H9 (cell line): ENCODE measurements around the gene CTXN1. TPM values are rescaled to one million over a fixed set of nuclear protein-coding genes. Genes with fewer than 3 reads are reported as not detected.

Experiments
- DNase-seq: peaks from one replicate; pipeline ENCODE4 v3.0.0-alpha.2; 2017
- H2AFZ ChIP-seq: one replicate; pipeline ENCODE4 v1.6.1; 2013; ENCODE audit warnings: mild to moderate bottlenecking, low read length, control low read depth, moderate library complexity
- H2AK5ac ChIP-seq: 2 replicates; pipeline ENCODE4 v1.6.1; 2013; ENCODE audit warnings: low read length, control low read depth, mixed read lengths; ENCODE audit not compliant: insufficient read length
- H2BK120ac ChIP-seq: one replicate; pipeline ENCODE4 v1.6.1; 2013; ENCODE audit warnings: low read depth, mild to moderate bottlenecking, low read length, control low read depth, inconsistent platforms; ENCODE audit not compliant: poor library complexity, severe bottlenecking
- H2BK12ac ChIP-seq: 2 replicates; pipeline ENCODE4 v1.6.1; 2013; ENCODE audit warnings: low read length, control low read depth, mixed read lengths, low read depth; ENCODE audit not compliant: insufficient read length
- H2BK15ac ChIP-seq: 2 replicates; pipeline ENCODE4 v1.6.1; 2013; ENCODE audit warnings: low read depth, low read length, control low read depth
- H2BK20ac ChIP-seq: one replicate; pipeline ENCODE4 v1.6.1; 2013; ENCODE audit warnings: low read depth, mild to moderate bottlenecking, low read length, control low read depth, inconsistent platforms; ENCODE audit not compliant: poor library complexity, severe bottlenecking
- H2BK5ac ChIP-seq: 2 replicates; pipeline ENCODE4 v1.6.1; 2013; ENCODE audit warnings: low read length, control low read depth, mixed read lengths; ENCODE audit not compliant: insufficient read length
- H3K14ac ChIP-seq: 2 replicates; pipeline ENCODE4 v1.6.1; 2013; ENCODE audit warnings: low read length, control low read depth; ENCODE audit not compliant: insufficient read depth
- H3K18ac ChIP-seq: 2 replicates; pipeline ENCODE4 v1.6.1; 2013; ENCODE audit warnings: low read depth, mild to moderate bottlenecking, mixed read lengths, low read length, control low read depth; ENCODE audit not compliant: insufficient read length
- H3K23ac ChIP-seq: 2 replicates; pipeline ENCODE4 v1.6.1; 2013; ENCODE audit warnings: low read length, control low read depth, mixed read lengths, low read depth; ENCODE audit not compliant: insufficient read length
- H3K23me2 ChIP-seq: 2 replicates; pipeline ENCODE4 v1.6.1; 2013; ENCODE audit warnings: low read depth, mild to moderate bottlenecking, mixed read lengths, low read length, control low read depth; ENCODE audit not compliant: insufficient read length, poor library complexity, severe bottlenecking
- H3K27ac ChIP-seq: 2 replicates; pipeline ENCODE4 v1.5.1; 2013; ENCODE audit warnings: low read length, control low read depth, mixed read lengths, low read depth; ENCODE audit not compliant: insufficient read length
- H3K27me3 ChIP-seq: 2 replicates; pipeline ENCODE4 v1.6.1; 2013; ENCODE audit warnings: low read length, control low read depth, inconsistent platforms; ENCODE audit not compliant: insufficient read depth
- H3K4ac ChIP-seq: 2 replicates; pipeline ENCODE4 v1.6.1; 2013; ENCODE audit warnings: low read depth, mild to moderate bottlenecking, control low read depth, inconsistent platforms, low read length, moderate library complexity
- H3K4me1 ChIP-seq: 2 replicates; pipeline ENCODE4 v1.6.1; 2013; ENCODE audit warnings: low read length, control low read depth, inconsistent platforms; ENCODE audit not compliant: insufficient read depth
- H3K4me2 ChIP-seq: 2 replicates; pipeline ENCODE4 v1.6.1; 2013; ENCODE audit warnings: low read length, control low read depth, mixed read lengths; ENCODE audit not compliant: insufficient read length, insufficient read depth
- H3K56ac ChIP-seq: 2 replicates; pipeline ENCODE4 v1.6.1; 2013; ENCODE audit warnings: low read depth, mild to moderate bottlenecking, mixed read lengths, low read length, control low read depth; ENCODE audit not compliant: insufficient read length
- H3K79me1 ChIP-seq: 2 replicates; pipeline ENCODE4 v1.6.1; 2013; ENCODE audit warnings: low read depth, mild to moderate bottlenecking, moderate library complexity, low read length, control low read depth, inconsistent platforms; ENCODE audit not compliant: insufficient read depth, poor library complexity, severe bottlenecking
- H3K79me2 ChIP-seq: 2 replicates; pipeline ENCODE4 v1.6.1; 2013; ENCODE audit warnings: low read length, control low read depth, inconsistent platforms; ENCODE audit not compliant: insufficient read depth
- H3K9ac ChIP-seq: 2 replicates; pipeline ENCODE4 v1.6.1; 2013; ENCODE audit warnings: low read length, control low read depth, mixed read lengths; ENCODE audit not compliant: insufficient read length; ENCODE audit errors: extremely low read depth
- H3K9me3 ChIP-seq: one replicate; pipeline ENCODE4 v1.6.1; 2013; ENCODE audit warnings: low read depth, low read length, inconsistent platforms; ENCODE audit not compliant: control insufficient read depth
- H3T11ph ChIP-seq: one replicate; pipeline ENCODE4 v1.6.1; 2013; ENCODE audit warnings: mild to moderate bottlenecking, low read length, control low read depth, inconsistent platforms
- H4K20me1 ChIP-seq: one replicate; pipeline ENCODE4 v1.6.1; 2013; ENCODE audit not compliant: control insufficient read depth, insufficient read length, insufficient read depth
- H4K5ac ChIP-seq: 2 replicates; pipeline ENCODE4 v1.6.1; 2013; ENCODE audit warnings: low read depth, mild to moderate bottlenecking, mixed read lengths, low read length, control low read depth; ENCODE audit not compliant: insufficient read length
- H4K8ac ChIP-seq: replicated peaks from 2 replicates; pipeline ENCODE4 v1.6.1; 2013; ENCODE audit warnings: low read length, control low read depth, mixed read lengths, low read depth; ENCODE audit not compliant: insufficient read length
- H4K91ac ChIP-seq: 2 replicates; pipeline ENCODE4 v1.6.1; 2013; ENCODE audit warnings: low read depth, mild to moderate bottlenecking, moderate library complexity, mixed read lengths, low read length, control low read depth; ENCODE audit not compliant: insufficient read length
- H3K27ac Mint-ChIP-seq, 3 experiments: 2 replicates in 2 of 3; 3 replicates in 1 of 3; pipeline ENCODE4 v1.8.0; 2020 to 2021; ENCODE audit warnings: mixed read lengths in 3 of 3, mild to moderate bottlenecking in 1 of 3, moderate library complexity in 1 of 3
- H3K27me3 Mint-ChIP-seq: 2 replicates; pipeline ENCODE4 v1.8.0; 2021; ENCODE audit warnings: low read depth, mild to moderate bottlenecking, moderate library complexity, mixed read lengths
- H3K36me3 Mint-ChIP-seq, 3 experiments: 2 replicates in 2 of 3; 3 replicates in 1 of 3; pipeline ENCODE4 v1.8.0; 2020 to 2021; ENCODE audit warnings: low read depth in 3 of 3, mixed read lengths in 3 of 3; ENCODE audit not compliant: insufficient read depth in 1 of 3
- H3K4me1 Mint-ChIP-seq, 2 experiments: 2 replicates each; pipeline ENCODE4 v1.8.0; 2020; ENCODE audit warnings: mixed read lengths in 2 of 2
- H3K4me3 Mint-ChIP-seq, 2 experiments: 2 replicates in 1 of 2; 3 replicates in 1 of 2; pipeline ENCODE4 v1.8.0; 2020 to 2021; ENCODE audit warnings: mild to moderate bottlenecking in 2 of 2, mixed read lengths in 2 of 2, moderate library complexity in 1 of 2
- H3K9me3 Mint-ChIP-seq, 2 experiments: 2 replicates in 1 of 2; 3 replicates in 1 of 2; pipeline ENCODE4 v1.8.0; 2020; ENCODE audit warnings: mild to moderate bottlenecking in 2 of 2, mixed read lengths in 2 of 2, moderate library complexity in 1 of 2
- WGBS: extraction: QIAGEN DNeasy Blood & Tissue Kit; methylation state at CpG from one replicate; pipeline ENCODE4 v1.1.7; 2013; ENCODE audit warnings: missing lambda C conversion rate, low lambda C conversion rate, mixed read lengths; ENCODE audit not compliant: insufficient read length; ENCODE audit errors: extremely low coverage; 5-methylcytosine and 5-hydroxymethylcytosine counted together
- total RNA-seq: library from RNA; stranded (reverse); gene quantifications from 2 replicates; pipeline ENCODE4 v1.2.1, GENCODE V29; 2021
- TF ChIP-seq, protein P1 (sequence below): fragments of 200-600 bp; sonication (generic); conservative IDR thresholded peaks from 3 replicates; pipeline ENCODE4 v1.8.0; 2021; ENCODE audit warnings: antibody characterized with exemption, mild to moderate bottlenecking

Gene CTXN1
- total RNA-seq, 1 experiment from 2014 or later, result 22.7 TPM

DNA sequence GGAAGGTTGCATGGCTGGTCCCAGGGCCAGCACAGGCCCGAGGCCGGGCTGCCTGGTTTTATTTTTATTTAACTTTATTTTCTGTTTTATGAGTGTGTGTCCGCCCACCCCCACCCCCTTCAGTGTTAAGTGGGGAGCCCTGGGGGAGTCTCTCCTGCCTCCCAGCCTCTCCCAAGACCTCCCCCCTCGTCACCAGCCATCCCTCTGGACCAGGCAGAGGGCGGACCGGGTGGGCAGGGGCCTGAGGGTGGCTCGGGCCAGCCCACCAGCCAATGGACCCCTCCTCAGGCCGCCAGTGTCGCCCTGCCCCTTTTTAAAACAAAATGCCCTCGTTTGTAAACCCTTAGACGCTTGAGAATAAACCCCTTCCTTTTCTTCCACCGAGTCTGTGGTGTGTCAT lies 11.8 kb downstream of the CTXN1 start:
- DNase-seq, result no peak
- Histone ChIP-seq H3K56ac (no peak overlapping the region), H2AK5ac (no peak overlapping the region), H2AFZ (no peak overlapping the region), H3K23me2 (peaks cover 12% of the 10 kb centered on the region), H3K79me2 (no peaks in the 10 kb centered on the region), H3K27me3 (peaks cover 16% of the 10 kb centered on the region; the same call in 1 of the 2 replicates), H3K4me1 (no peaks in the 10 kb centered on the region), H3K27ac (no peak overlapping the region), H2BK20ac (no peak overlapping the region), H3K79me1 (no peaks in the 10 kb centered on the region), H4K5ac (no peak overlapping the region), H2BK15ac (no peak overlapping the region), H4K91ac (no peak overlapping the region), H3T11ph (no peak overlapping the region), H3K4me2 (no peak overlapping the region), H2BK120ac (no peak overlapping the region), H3K18ac (no peak overlapping the region), H2BK12ac (no peak overlapping the region), H2BK5ac (no peak overlapping the region), H3K9me3 (no peaks in the 10 kb centered on the region), H4K20me1 (no peaks in the 10 kb centered on the region), H4K8ac (no peak overlapping the region), H3K4ac (no peak overlapping the region), H3K23ac (no peak overlapping the region), H3K14ac (no peak overlapping the region), H3K9ac (no peak overlapping the region)
- peaks cover 15 to 28% (median 24%) of the 10 kb centered on the region in 3 experiments; a peak in 6 of 7 replicates for H3K36me3 Mint-ChIP-seq
- no peaks in the 10 kb centered on the region for H3K9me3 Mint-ChIP-seq
- no peak overlapping the region for H3K27ac Mint-ChIP-seq
- H3K4me3 Mint-ChIP-seq, result no peak overlapping the region
- peaks cover 47% of the 10 kb centered on the region for H3K27me3 Mint-ChIP-seq
- peaks cover 11 to 16% of the 10 kb centered on the region in 2 experiments; a peak in 3 of 4 replicates for H3K4me1 Mint-ChIP-seq
- no CpG with 5 or more reads among the region's 12 CpGs for WGBS
- TF ChIP-seq, protein P1, sequence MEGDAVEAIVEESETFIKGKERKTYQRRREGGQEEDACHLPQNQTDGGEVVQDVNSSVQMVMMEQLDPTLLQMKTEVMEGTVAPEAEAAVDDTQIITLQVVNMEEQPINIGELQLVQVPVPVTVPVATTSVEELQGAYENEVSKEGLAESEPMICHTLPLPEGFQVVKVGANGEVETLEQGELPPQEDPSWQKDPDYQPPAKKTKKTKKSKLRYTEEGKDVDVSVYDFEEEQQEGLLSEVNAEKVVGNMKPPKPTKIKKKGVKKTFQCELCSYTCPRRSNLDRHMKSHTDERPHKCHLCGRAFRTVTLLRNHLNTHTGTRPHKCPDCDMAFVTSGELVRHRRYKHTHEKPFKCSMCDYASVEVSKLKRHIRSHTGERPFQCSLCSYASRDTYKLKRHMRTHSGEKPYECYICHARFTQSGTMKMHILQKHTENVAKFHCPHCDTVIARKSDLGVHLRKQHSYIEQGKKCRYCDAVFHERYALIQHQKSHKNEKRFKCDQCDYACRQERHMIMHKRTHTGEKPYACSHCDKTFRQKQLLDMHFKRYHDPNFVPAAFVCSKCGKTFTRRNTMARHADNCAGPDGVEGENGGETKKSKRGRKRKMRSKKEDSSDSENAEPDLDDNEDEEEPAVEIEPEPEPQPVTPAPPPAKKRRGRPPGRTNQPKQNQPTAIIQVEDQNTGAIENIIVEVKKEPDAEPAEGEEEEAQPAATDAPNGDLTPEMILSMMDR, result no peak
